Karpas-422 (cell line): ENCODE data around the gene FBXO42. TPM values are rescaled to one million over a fixed set of nuclear protein-coding genes. Genes with fewer than 3 reads are reported as not detected.

Experiments
- DNase-seq: peaks from one replicate; pipeline ENCODE4 v3.0.0-alpha.2; 2015
- H2AFZ ChIP-seq: fragments of 200-600 bp; sonication (generic); 2 replicates; pipeline ENCODE4 v1.6.1; 2014; ENCODE audit warnings: antibody characterized with exemption, low read length, mixed read lengths
- H3K27ac ChIP-seq: fragments of 200-600 bp; sonication (generic); 2 replicates; pipeline ENCODE4 v1.5.1; 2014; ENCODE audit warnings: mild to moderate bottlenecking, low read length, moderate library complexity
- H3K27me3 ChIP-seq: fragments of 200-600 bp; sonication (generic); 2 replicates; pipeline ENCODE4 v1.6.1; 2014; ENCODE audit warnings: low read length, mixed read lengths
- H3K36me3 ChIP-seq: fragments of 200-600 bp; sonication (generic); 2 replicates; pipeline ENCODE4 v1.6.1; 2014; ENCODE audit warnings: low read length, mixed read lengths; ENCODE audit not compliant: insufficient read depth
- H3K4me1 ChIP-seq: fragments of 200-600 bp; sonication (generic); 2 replicates; pipeline ENCODE4 v1.6.1; 2014; ENCODE audit warnings: mild to moderate bottlenecking, low read length, mixed read lengths
- H3K4me2 ChIP-seq: fragments of 200-600 bp; sonication (generic); 2 replicates; pipeline ENCODE4 v1.6.1; 2014; ENCODE audit warnings: low read length, low read depth, mild to moderate bottlenecking; ENCODE audit not compliant: poor library complexity, severe bottlenecking
- H3K4me3 ChIP-seq: fragments of 200-600 bp; sonication (generic); 2 replicates; pipeline ENCODE4 v1.5.1; 2014; ENCODE audit warnings: mild to moderate bottlenecking, antibody characterized with exemption, low read length, mixed read lengths
- H3K79me2 ChIP-seq: fragments of 200-600 bp; sonication (generic); 2 replicates; pipeline ENCODE4 v1.6.1; 2014; ENCODE audit warnings: mild to moderate bottlenecking, low read length, mixed read lengths
- H3K9ac ChIP-seq: fragments of 200-600 bp; sonication (generic); 2 replicates; pipeline ENCODE4 v1.6.0; 2014; ENCODE audit warnings: low read length
- H3K9me2 ChIP-seq: fragments of 200-600 bp; sonication (generic), shearing (Covaris generic); replicated peaks from 2 replicates; pipeline ENCODE4 v1.6.0; 2014; ENCODE audit warnings: mild to moderate bottlenecking, low read length, moderate library complexity; ENCODE audit not compliant: insufficient read depth
- H3K9me3 ChIP-seq: fragments of 300-700, 200-600 bp; sonication (generic); 2 replicates; pipeline ENCODE4 v1.6.1; 2014; ENCODE audit warnings: low read length, mixed read lengths
- H4K20me1 ChIP-seq: fragments of 200-600 bp; sonication (generic); 2 replicates; pipeline ENCODE4 v1.6.1; 2014; ENCODE audit warnings: mild to moderate bottlenecking, antibody characterized with exemption, low read length, low read depth; ENCODE audit not compliant: insufficient read depth
- total RNA-seq: library from RNA; depleted of rRNA; stranded (reverse); fragments of >200 nt; shearing (Covaris generic); gene quantifications from 2 replicates; pipeline ENCODE4 v1.2.3, GENCODE V29; 2014; ENCODE audit warnings: low replicate concordance

The FBXO42 gene
- total RNA-seq, 1 experiment from 2014 or later: 31.7 TPM

- Histone ChIP-seq H3K4me3 (peak within 1 kb of the TSS; percentile 76), H3K27me3 (no peaks in the 10 kb centered on the region)
Measured at GRCh38 chr1:16236511-16237342, 115.6 kb downstream of the FBXO42 start, which contains the start of gene CPLANE2. Gene CPLANE2 (minus strand): TSS chr1:16237183. CDS start chr1:16236742, 441 bp downstream.

GRCh38 chr1:16235944-16236510 lies 116.3 kb downstream of the FBXO42 start:
- Histone ChIP-seq H3K27me3 (no peaks in the 10 kb centered on the region), H3K27ac (peak overlapping the region; percentile 69), H3K9me2 (no peaks in the 10 kb centered on the region), H3K4me3 (peak overlapping the region; percentile 76), H2AFZ (0 out of 2 replicates have a peak overlapping the region, but pooled peaks have one; percentile 67), H3K4me2 (peak overlapping the region; percentile 87), H3K79me2 (no peaks in the 10 kb centered on the region; the same call in 1 of the 2 replicates), H3K9ac (peak overlapping the region; percentile 91), H3K36me3 (no peaks in the 10 kb centered on the region), H3K9me3 (no peaks in the 10 kb centered on the region), H4K20me1 (no peaks in the 10 kb centered on the region), H3K4me1 (peaks cover 18% of the 10 kb centered on the region)
- DNase-seq: peak; percentile 84

More at GRCh38 chr1:16236511-16237342, 115.6 kb downstream of the FBXO42 start, which contains the start of gene CPLANE2:
- Histone ChIP-seq H3K9me3 (no peaks in the 10 kb centered on the region), H3K9me2 (no peaks in the 10 kb centered on the region), H4K20me1 (no peaks in the 10 kb centered on the region), H3K4me1 (peaks cover 18% of the 10 kb centered on the region), H3K9ac (peak within 1 kb of the TSS; percentile 91), H3K4me2 (peak within 1 kb of the TSS; percentile 87), H3K36me3 (no peaks in the 10 kb centered on the region), H3K79me2 (no peaks in the 10 kb centered on the region; the same call in 1 of the 2 replicates), H2AFZ (peak within 1 kb of the TSS; percentile 67), H3K27ac (peak within 1 kb of the TSS; percentile 69)
- peak; percentile 98 for DNase-seq

GRCh38 chr1:16235347-16235746 lies 116.9 kb downstream of the FBXO42 start:
- Histone ChIP-seq H2AFZ (no peak overlapping the region), H3K4me3 (no peak overlapping the region), H3K79me2 (no peaks in the 10 kb centered on the region; the same call in 1 of the 2 replicates), H3K27me3 (no peaks in the 10 kb centered on the region), H3K9ac (no peak overlapping the region), H3K4me2 (peak overlapping the region; percentile 9), H3K27ac (no peak overlapping the region), H3K9me3 (no peaks in the 10 kb centered on the region), H4K20me1 (no peaks in the 10 kb centered on the region), H3K9me2 (no peaks in the 10 kb centered on the region), H3K4me1 (peaks cover 22% of the 10 kb centered on the region), H3K36me3 (no peaks in the 10 kb centered on the region)
- no peak for DNase-seq

- no peak overlapping the region for H3K27ac ChIP-seq
- no peaks in the 10 kb centered on the region for H4K20me1 ChIP-seq
- no peaks in the 10 kb centered on the region for H3K27me3 ChIP-seq
- no peaks in the 10 kb centered on the region for H3K36me3 ChIP-seq
- no peaks in the 10 kb centered on the region for H3K9me2 ChIP-seq
- peaks cover 35% of the 10 kb centered on the region for H3K4me1 ChIP-seq
- DNase-seq: no peak
- no peak overlapping the region for H3K9ac ChIP-seq
- no peak overlapping the region for H3K4me3 ChIP-seq
- H3K4me2 ChIP-seq: no peak overlapping the region
- no peaks in the 10 kb centered on the region; the same call in 1 of the 2 replicates for H3K79me2 ChIP-seq
- no peaks in the 10 kb centered on the region for H3K9me3 ChIP-seq
- no peak overlapping the region for H2AFZ ChIP-seq
Measured at GRCh38 chr1:16233431-16233830, 118.8 kb downstream of the FBXO42 start.

- H3K9me2 ChIP-seq: no peaks in the 10 kb centered on the region
- H3K27ac ChIP-seq: no peak overlapping the region
- no peak overlapping the region for H3K4me2 ChIP-seq
- H2AFZ ChIP-seq: no peak overlapping the region
- peaks cover 27% of the 10 kb centered on the region for H3K4me1 ChIP-seq
- H3K27me3 ChIP-seq: no peaks in the 10 kb centered on the region
- H3K9me3 ChIP-seq: no peaks in the 10 kb centered on the region
- no peak overlapping the region for H3K4me3 ChIP-seq
- H3K9ac ChIP-seq: no peak overlapping the region
- no peaks in the 10 kb centered on the region for H4K20me1 ChIP-seq
- H3K79me2 ChIP-seq: no peaks in the 10 kb centered on the region; the same call in 1 of the 2 replicates
- no peaks in the 10 kb centered on the region for H3K36me3 ChIP-seq
- DNase-seq: no peak
Measured at GRCh38 chr1:16232316-16232710, 120.0 kb downstream of the FBXO42 start.

- Histone ChIP-seq H3K36me3 (no peaks in the 10 kb centered on the region), H3K9me2 (no peaks in the 10 kb centered on the region), H3K27me3 (no peaks in the 10 kb centered on the region), H3K79me2 (no peaks in the 10 kb centered on the region; the same call in 1 of the 2 replicates), H3K9me3 (no peaks in the 10 kb centered on the region), H4K20me1 (no peaks in the 10 kb centered on the region), H3K4me3 (no peak overlapping the region), H3K9ac (no peak overlapping the region), H3K4me1 (peaks cover 26% of the 10 kb centered on the region), H3K27ac (no peak overlapping the region), H2AFZ (no peak overlapping the region), H3K4me2 (no peak overlapping the region)
- DNase-seq: no peak
Measured at GRCh38 chr1:16231331-16232315, 120.7 kb downstream of the FBXO42 start.

GRCh38 chr1:16230744-16231143 lies 121.5 kb downstream of the FBXO42 start:
- H3K79me2 ChIP-seq: no peaks in the 10 kb centered on the region; the same call in 1 of the 2 replicates
- peaks cover 17% of the 10 kb centered on the region for H3K4me1 ChIP-seq
- no peak overlapping the region for H3K9ac ChIP-seq
- no peaks in the 10 kb centered on the region for H3K9me3 ChIP-seq
- H3K27me3 ChIP-seq: no peaks in the 10 kb centered on the region
- H4K20me1 ChIP-seq: no peaks in the 10 kb centered on the region
- H3K9me2 ChIP-seq: no peaks in the 10 kb centered on the region
- H3K27ac ChIP-seq: no peak overlapping the region
- no peak overlapping the region for H3K4me3 ChIP-seq
- H2AFZ ChIP-seq: no peak overlapping the region
- no peaks in the 10 kb centered on the region for H3K36me3 ChIP-seq
- H3K4me2 ChIP-seq: no peak overlapping the region
- DNase-seq: no peak
